Islet of Langerhans (tissue), 1 donor: ENCODE results near the gene QKI.
A peak's percentile ranks its signal among the peaks of the same experiment; 100 is the strongest.

Experiments
- FAIRE-seq: peaks from one replicate; lab custom pipeline; 2011; peaks lifted over from hg19 to GRCh38; lab: Jason Lieb, UNC

The QKI gene

GRCh38 chr6:163392533-163392932, 22.0 kb upstream of the QKI start:
- FAIRE-seq, result no peak

GRCh38 chr6:163393923-163394322, 20.6 kb upstream of the QKI start:
- no peak for FAIRE-seq

DNA sequence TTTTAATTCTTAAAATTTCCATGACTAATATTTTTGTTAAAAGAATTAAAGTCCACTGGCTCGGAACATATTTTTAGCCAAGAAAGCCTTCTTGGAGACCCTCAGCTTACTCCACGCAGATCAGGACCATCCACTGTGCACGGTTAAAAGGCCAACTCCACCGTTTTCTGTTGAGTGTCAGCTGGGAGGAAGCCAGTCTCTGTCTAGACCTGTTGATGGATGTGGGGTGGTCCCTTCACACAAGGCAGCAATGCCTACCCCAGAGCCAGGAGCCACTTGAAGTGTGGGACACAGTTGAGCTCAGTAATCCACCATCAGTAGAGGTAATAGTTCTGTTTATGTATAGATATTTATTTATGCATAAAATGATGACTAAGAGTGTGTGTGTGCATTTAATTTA, 19.9 kb upstream of the QKI start:
- FAIRE-seq, result no peak

DNA sequence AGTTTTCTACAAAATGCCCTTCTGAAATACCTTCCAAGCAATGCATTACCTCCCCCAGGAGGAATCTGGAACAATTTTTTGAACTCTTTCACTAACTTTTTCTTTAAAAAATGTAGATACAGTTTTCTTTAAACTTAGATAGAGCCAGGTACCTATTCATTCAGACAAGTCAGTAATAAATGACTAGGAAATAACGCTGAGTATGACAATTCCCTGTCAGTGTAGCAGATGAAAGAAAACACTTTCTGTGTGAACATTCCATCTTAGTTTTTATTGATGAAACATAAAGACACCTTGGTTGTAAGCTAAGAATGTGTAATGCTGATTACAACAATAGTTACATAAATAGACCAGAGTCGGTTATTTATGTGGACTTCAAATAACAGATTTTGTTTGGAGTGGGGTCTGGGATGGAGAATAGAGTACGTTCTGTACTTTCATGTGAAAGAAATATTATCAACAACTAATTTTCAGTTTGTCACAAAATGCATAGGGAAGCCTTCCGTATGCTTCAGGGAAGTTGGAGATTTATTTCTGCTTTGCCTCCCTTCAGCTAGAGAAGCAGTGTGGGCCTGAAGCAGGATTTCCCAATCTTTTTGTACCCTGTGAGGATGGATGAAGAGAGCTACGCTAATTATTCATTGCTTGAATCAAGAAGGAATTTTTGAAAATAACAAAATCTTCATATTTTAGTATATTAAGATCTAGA, 19.2 kb upstream of the QKI start:
- no peak for FAIRE-seq

DNA sequence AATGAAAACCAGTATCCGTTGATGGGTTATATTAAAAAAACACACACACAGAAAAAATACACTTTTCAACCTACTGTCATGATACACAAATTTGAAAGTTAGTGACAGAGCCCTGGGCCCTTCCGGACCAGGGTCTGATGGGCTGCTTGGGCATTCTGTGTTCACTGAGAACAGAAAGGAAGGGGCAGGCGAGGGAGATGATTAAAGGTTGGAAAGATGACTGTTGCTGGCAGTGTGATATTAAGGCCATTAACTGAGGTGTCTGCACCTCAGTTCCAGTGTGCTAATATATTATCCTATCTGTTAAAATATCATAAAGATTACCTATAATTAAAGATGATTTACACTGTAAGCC, 18.7 kb upstream of the QKI start:
- no peak for FAIRE-seq

- FAIRE-seq, result no peak
Measured at GRCh38 chr6:163397326-163397725, 17.2 kb upstream of the QKI start.

GRCh38 chr6:163398115-163398514, 16.4 kb upstream of the QKI start:
- no peak for FAIRE-seq

- FAIRE-seq, result no peak
Measured at GRCh38 chr6:163398815-163399214, 15.7 kb upstream of the QKI start.

DNA sequence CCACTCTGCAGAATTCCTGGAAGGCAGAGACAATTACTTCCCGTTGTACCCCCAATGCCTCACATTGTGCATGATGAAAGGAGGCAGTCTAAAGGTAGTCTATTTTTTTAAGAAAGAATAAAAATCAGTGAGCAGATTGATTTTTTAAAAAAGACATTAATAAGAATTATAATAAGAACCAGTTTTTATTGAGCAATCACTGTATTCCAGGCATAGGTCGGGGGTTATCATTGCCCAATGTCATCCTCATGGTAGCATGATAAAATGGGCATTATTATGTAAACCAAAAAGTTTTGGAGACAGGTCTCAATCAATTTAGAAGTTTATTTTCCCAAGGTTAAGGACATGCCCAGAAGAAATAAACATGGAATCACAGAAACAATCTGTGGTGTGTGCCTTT, 14.0 kb upstream of the QKI start:
- FAIRE-seq, result no peak

- FAIRE-seq, result no peak
Measured at GRCh38 chr6:163401039-163401885, 13.3 kb upstream of the QKI start.

DNA sequence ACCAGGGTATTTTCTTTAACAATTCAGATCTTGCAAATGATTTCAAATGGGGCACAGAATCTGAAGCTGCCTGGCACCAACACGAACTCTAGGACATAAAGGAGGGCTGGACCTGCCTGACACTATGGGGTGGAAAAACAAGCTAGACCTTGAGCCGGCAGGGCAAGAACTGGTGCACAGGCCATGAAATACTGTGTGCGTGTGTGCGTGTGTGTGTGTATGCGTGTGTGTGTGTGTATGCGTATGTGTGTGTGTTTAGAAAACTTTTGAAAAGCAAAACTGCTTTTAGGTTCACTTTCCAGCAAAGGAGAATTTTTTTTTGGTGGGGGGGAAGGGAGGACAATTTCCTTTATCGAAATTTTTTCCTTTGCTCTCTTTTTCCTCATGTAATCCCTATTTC, 11.9 kb upstream of the QKI start:
- FAIRE-seq, result no peak

DNA sequence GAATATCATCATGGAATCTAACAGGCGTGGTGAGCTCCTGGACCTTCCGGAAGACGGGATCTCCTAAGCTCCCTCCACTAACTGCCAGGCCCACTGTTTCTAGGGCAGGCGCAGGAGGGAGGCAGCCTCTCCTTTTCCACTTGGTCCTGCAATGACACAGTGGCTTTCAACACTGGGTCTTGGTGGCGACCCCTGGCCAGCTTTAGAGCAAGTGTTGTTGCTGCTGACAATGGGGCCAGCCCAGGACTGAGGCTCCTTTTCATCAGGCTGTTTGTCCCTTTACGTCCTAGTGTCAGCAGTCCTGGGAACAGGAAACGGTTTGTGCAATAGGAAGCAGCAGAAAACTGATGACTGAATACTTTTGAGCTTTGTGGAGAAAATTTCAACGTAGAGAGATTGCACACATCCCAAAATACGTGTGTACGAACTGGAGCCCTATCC, 9.7 kb upstream of the QKI start:
- FAIRE-seq, result no peak

- no peak for FAIRE-seq
Measured at GRCh38 chr6:163405412-163406309, 8.9 kb upstream of the QKI start.

DNA sequence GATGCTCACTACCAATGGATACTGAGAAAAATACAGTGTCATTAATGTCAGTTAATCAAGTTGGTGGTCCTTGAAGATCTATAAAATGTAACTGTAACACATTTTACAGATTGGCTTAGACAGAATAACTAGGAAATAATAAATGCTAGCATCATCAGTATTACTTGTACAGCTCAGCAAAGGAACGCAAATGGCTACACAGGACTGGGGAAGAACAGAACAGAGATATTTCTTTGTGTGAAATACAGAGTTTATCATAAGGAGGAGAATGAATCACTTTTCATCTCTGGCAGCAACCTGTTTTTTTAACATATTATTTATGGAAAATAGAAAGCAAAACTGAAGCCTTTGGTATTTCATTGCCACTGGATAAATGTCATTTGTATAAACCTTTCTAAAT, 8.2 kb upstream of the QKI start:
- FAIRE-seq, result no peak

- FAIRE-seq, result no peak
Measured at GRCh38 chr6:163406830-163407229, 7.7 kb upstream of the QKI start.

- FAIRE-seq, result no peak
Measured at GRCh38 chr6:163408352-163408991, 6.0 kb upstream of the QKI start.

DNA sequence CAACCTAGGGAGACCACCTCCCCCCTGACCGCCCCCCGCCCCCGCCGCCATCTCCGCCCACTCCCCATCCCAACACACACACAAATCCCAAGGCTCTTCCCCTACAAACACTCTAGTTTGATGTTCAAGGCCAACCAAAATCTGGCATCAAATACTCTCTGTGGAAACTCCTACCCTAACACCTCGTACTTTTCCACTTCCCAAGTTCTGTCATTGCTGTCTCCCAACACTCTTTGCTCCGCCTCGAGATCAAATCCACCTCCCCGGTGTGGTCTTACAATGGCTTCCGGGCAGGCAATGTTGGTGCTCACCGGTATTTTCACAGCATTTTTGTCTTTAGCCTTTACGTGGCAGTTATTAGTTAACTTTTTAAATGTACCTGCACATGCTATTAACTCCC, 4.8 kb upstream of the QKI start:
- FAIRE-seq, result no peak

GRCh38 chr6:163412341-163412740, 2.2 kb upstream of the QKI start:
- peak; percentile 56 for FAIRE-seq

GRCh38 chr6:163412801-163413344, 1.6 kb upstream of the QKI start:
- peak; percentile 58 for FAIRE-seq

GRCh38 chr6:163413345-163414116, 987 bp upstream of the QKI start:
- peak; percentile 68 for FAIRE-seq

GRCh38 chr6:163414946-163415619, 565 bp downstream of the QKI start:
- FAIRE-seq, result no peak
